K562 (cell line): ENCODE data around the gene DCAF10. TPM values are rescaled to one million over a fixed set of nuclear protein-coding genes. Genes with fewer than 3 reads are reported as not detected.

Experiments used
- ATF6 ChIP-seq: sonication (generic); formaldehyde crosslinking; IDR thresholded peaks from 2 replicates; pipeline ENCODE4 v1.4.0; 2020; ENCODE audit warnings: mild to moderate bottlenecking, missing genetic modification reagents
- CBX5 ChIP-seq: IDR thresholded peaks from 2 replicates; pipeline ENCODE4 v1.6.1; 2014; ENCODE audit warnings: low read depth, borderline replicate concordance
- MYBL2 ChIP-seq, 2 experiments: fragments of 450-650 bp in 1 of 2; sonication (generic) in 1 of 2; formaldehyde crosslinking in 1 of 2; IDR thresholded peaks; 2 replicates each; pipeline versions ENCODE4 v1.6.1 to v1.8.1; 2017 to 2022; ENCODE audit warnings: borderline replicate concordance in 1 of 2, inconsistent platforms in 1 of 2, low read depth in 1 of 2, mild to moderate bottlenecking in 1 of 2, missing genetic modification reagents in 1 of 2, moderate library complexity in 1 of 2
- NFXL1 ChIP-seq: fragments of 450-650 bp; formaldehyde crosslinking; IDR thresholded peaks from 2 replicates; pipeline ENCODE4 v1.4.0; 2021; ENCODE audit warnings: mild to moderate bottlenecking
- RBM15 ChIP-seq: fragments of 200-400 bp; formaldehyde crosslinking; IDR thresholded peaks from 2 replicates; pipeline ENCODE4 v1.6.1; 2018; ENCODE audit warnings: mild to moderate bottlenecking, low read length, moderate library complexity; ENCODE audit not compliant: insufficient read depth
- TGIF2 ChIP-seq: sonication (generic); formaldehyde crosslinking; IDR thresholded peaks from 2 replicates; pipeline ENCODE4 v1.8.1; 2022; ENCODE audit warnings: mild to moderate bottlenecking, missing genetic modification reagents, moderate library complexity
- ZBED1 ChIP-seq: IDR thresholded peaks from 2 replicates; pipeline ENCODE4 v1.6.1; 2014
- ZNF174 ChIP-seq: fragments of 250-450 bp; sonication (Bioruptor Pico); IDR thresholded peaks from 2 replicates; pipeline ENCODE4 v1.4.0; 2020; ENCODE audit warnings: mild to moderate bottlenecking
- ZNF23 ChIP-seq: fragments of 250-450 bp; sonication (Bioruptor Pico); IDR thresholded peaks from 2 replicates; pipeline ENCODE4 v1.4.0; 2020; ENCODE audit warnings: mild to moderate bottlenecking
- ZNF780A ChIP-seq: fragments of 250-450 bp; sonication (Bioruptor Pico); IDR thresholded peaks from 2 replicates; pipeline ENCODE4 v1.5.0; 2021; ENCODE audit warnings: mild to moderate bottlenecking
- polyA plus RNA-seq, 8 experiments: library from polyadenylated mRNA; depleted of rRNA in 4 of 8; stranded (reverse) in 5 of 8; unstranded in 3 of 8; fragments of >200 nt; fragmentation: Nextera tagmentation in 2 of 8; fragmentation: Illumina TruSeq in 1 of 8; extraction: Ambion mirVana in 2 of 8; extraction: Trizol in 1 of 8; gene quantifications; 2 replicates each; pipeline versions ENCODE4 v1.2.1 to v1.2.3, GENCODE V29; 2011 to 2014; ENCODE audit warnings: inconsistent platforms in 1 of 8, missing spikeins in 1 of 8
- total RNA-seq, 7 experiments: library from RNA; depleted of rRNA in 6 of 7; stranded (reverse); fragments of >200 nt in 6 of 7; fragmentation: Illumina TruSeq in 2 of 7; extraction: Trizol in 2 of 7; gene quantifications; 2 replicates each; pipeline versions ENCODE4 v1.2.1 to v1.2.3, GENCODE V29; 2011 to 2021; ENCODE audit warnings: low replicate concordance in 1 of 7
- TF ChIP-seq, protein P1 (sequence below), 2 experiments: fragments of 450-650 bp in 1 of 2; sonication (generic) in 1 of 2; formaldehyde crosslinking in 1 of 2; IDR thresholded peaks; 2 replicates each; pipeline versions ENCODE4 v1.7.1 to v1.9.0; 2016 to 2022; ENCODE audit warnings: inconsistent platforms in 1 of 2, mild to moderate bottlenecking in 1 of 2, missing genetic modification reagents in 1 of 2
- TF ChIP-seq, protein P2 (sequence below): fragments of 250-450 bp; sonication (Bioruptor Pico); IDR thresholded peaks from 2 replicates; pipeline ENCODE4 v1.8.0; 2021; ENCODE audit warnings: mild to moderate bottlenecking, moderate library complexity

Gene DCAF10
- total and polyA plus RNA-seq, 9 of the 15 experiments (the other 6 are each of a cell fraction or from before 2014, with no cell fraction given), result 6.8 to 40.1 (median 16.9) TPM

GRCh38 chr9:37753489-37754190 is 47.0 kb upstream of the DCAF10 start, which contains the start of gene TRMT10B (continued):
- TF ChIP-seq, protein P1, sequence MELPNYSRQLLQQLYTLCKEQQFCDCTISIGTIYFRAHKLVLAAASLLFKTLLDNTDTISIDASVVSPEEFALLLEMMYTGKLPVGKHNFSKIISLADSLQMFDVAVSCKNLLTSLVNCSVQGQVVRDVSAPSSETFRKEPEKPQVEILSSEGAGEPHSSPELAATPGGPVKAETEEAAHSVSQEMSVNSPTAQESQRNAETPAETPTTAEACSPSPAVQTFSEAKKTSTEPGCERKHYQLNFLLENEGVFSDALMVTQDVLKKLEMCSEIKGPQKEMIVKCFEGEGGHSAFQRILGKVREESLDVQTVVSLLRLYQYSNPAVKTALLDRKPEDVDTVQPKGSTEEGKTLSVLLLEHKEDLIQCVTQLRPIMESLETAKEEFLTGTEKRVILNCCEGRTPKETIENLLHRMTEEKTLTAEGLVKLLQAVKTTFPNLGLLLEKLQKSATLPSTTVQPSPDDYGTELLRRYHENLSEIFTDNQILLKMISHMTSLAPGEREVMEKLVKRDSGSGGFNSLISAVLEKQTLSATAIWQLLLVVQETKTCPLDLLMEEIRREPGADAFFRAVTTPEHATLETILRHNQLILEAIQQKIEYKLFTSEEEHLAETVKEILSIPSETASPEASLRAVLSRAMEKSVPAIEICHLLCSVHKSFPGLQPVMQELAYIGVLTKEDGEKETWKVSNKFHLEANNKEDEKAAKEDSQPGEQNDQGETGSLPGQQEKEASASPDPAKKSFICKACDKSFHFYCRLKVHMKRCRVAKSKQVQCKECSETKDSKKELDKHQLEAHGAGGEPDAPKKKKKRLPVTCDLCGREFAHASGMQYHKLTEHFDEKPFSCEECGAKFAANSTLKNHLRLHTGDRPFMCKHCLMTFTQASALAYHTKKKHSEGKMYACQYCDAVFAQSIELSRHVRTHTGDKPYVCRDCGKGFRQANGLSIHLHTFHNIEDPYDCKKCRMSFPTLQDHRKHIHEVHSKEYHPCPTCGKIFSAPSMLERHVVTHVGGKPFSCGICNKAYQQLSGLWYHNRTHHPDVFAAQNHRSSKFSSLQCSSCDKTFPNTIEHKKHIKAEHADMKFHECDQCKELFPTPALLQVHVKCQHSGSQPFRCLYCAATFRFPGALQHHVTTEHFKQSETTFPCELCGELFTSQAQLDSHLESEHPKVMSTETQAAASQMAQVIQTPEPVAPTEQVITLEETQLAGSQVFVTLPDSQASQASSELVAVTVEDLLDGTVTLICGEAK (IDR thresholded peaks at IDR 0.05), result peak; percentile 82
- TF ChIP-seq, protein P1 (CRISPR knock-in tag; IDR thresholded peaks at IDR 0.05), result no peak
- TF ChIP-seq ZNF780A (CRISPR knock-in tag) (no peak), TGIF2 (CRISPR knock-in tag) (no peak), NFXL1 (no peak), ZBED1 (no peak), RBM15 (no peak), ZNF23 (no peak), ZNF174 (CRISPR knock-in tag) (no peak), ATF6 (no peak), CBX5 (no peak), MYBL2 (IDR thresholded peaks at IDR 0.05; ENCODE audit: low read depth) (no peak), MYBL2 (CRISPR knock-in tag; IDR thresholded peaks at IDR 0.05; ENCODE audit: borderline replicate concordance) (no peak)
- TF ChIP-seq, protein P2, sequence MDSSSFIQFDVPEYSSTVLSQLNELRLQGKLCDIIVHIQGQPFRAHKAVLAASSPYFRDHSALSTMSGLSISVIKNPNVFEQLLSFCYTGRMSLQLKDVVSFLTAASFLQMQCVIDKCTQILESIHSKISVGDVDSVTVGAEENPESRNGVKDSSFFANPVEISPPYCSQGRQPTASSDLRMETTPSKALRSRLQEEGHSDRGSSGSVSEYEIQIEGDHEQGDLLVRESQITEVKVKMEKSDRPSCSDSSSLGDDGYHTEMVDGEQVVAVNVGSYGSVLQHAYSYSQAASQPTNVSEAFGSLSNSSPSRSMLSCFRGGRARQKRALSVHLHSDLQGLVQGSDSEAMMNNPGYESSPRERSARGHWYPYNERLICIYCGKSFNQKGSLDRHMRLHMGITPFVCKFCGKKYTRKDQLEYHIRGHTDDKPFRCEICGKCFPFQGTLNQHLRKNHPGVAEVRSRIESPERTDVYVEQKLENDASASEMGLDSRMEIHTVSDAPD (CRISPR knock-in tag), result no peak
